ENCODE data around the gene FCSK.
A peak's percentile ranks its signal among the peaks of the same experiment; 100 is the strongest.

FCSK gene

GRCh38 chr16:70480127-70481105 lies 26.0 kb downstream of the FCSK start:
- DNase-seq (ENCODE audit: low spot score): no peak

GRCh38 chr16:70481929-70482536 lies 27.6 kb downstream of the FCSK start:
- DNase-seq (ENCODE audit: low spot score): peak; percentile 92

- DNase-seq (ENCODE audit: low spot score): peak; percentile 8
Observed at GRCh38 chr16:70482624-70483023, 28.2 kb downstream of the FCSK start.

GRCh38 chr16:70483426-70483825 lies 29.0 kb downstream of the FCSK start:
- DNase-seq (ENCODE audit: low spot score): no peak

- no peak for DNase-seq (ENCODE audit: low spot score)
Observed at GRCh38 chr16:70484867-70485266, 30.5 kb downstream of the FCSK start.

- no peak for DNase-seq (ENCODE audit: low spot score)
Observed at GRCh38 chr16:70490261-70490660, 35.9 kb downstream of the FCSK start.

GRCh38 chr16:70493802-70494201 lies 39.4 kb downstream of the FCSK start:
- DNase-seq (ENCODE audit: low spot score): no peak

- DNase-seq (ENCODE audit: low spot score): no peak
Observed at GRCh38 chr16:70494202-70494770, 39.9 kb downstream of the FCSK start.

- DNase-seq (ENCODE audit: low spot score): no peak
Observed at GRCh38 chr16:70494777-70495176, 40.4 kb downstream of the FCSK start.

GRCh38 chr16:70495425-70496182 lies 41.2 kb downstream of the FCSK start:
- DNase-seq (ENCODE audit: low spot score): no peak

GRCh38 chr16:70496513-70496912 lies 42.1 kb downstream of the FCSK start:
- DNase-seq (ENCODE audit: low spot score): no peak

GRCh38 chr16:70508752-70509151 lies 54.4 kb downstream of the FCSK start:
- DNase-seq (ENCODE audit: low spot score): no peak

GRCh38 chr16:70510216-70510615 lies 55.8 kb downstream of the FCSK start:
- no peak for DNase-seq (ENCODE audit: low spot score)

- no peak for DNase-seq (ENCODE audit: low spot score)
Observed at GRCh38 chr16:70511833-70512232, 57.4 kb downstream of the FCSK start.

- no peak for DNase-seq (ENCODE audit: low spot score)
Observed at GRCh38 chr16:70512456-70512855, 58.1 kb downstream of the FCSK start.

GRCh38 chr16:70520612-70521297 lies 66.4 kb downstream of the FCSK start:
- no peak for DNase-seq (ENCODE audit: low spot score)

- DNase-seq (ENCODE audit: low spot score): no peak
Observed at GRCh38 chr16:70522216-70523075, 68.1 kb downstream of the FCSK start.

GRCh38 chr16:70523076-70523742 lies 68.8 kb downstream of the FCSK start, which contains the start of gene COG4:
Gene COG4, minus strand, starts transcription at chr16:70523554. Its CDS starts 11 bp downstream, at chr16:70523543.
- DNase-seq (ENCODE audit: low spot score): peak; percentile 77

GRCh38 chr16:70523743-70524398 lies 69.5 kb downstream of the FCSK start, which contains the start of gene SF3B3:
Gene SF3B3, plus strand, starts transcription at chr16:70523816. Its CDS starts 2,841 bp downstream, at chr16:70526657.
- peak; percentile 41 for DNase-seq (ENCODE audit: low spot score)

Measured in COLO829 (cell line).